Activated CD4-positive, CD25-positive, alpha-beta regulatory T cell treated with anti-CD3 and anti-CD28 coated beads, Interleukin-2, amount 50 U/mL, for 72 hours (primary cell): ENCODE results near the gene ASTN1.

Experiments
- DNase-seq: peaks from one replicate; pipeline ENCODE4 v3.0.0; 2021

Gene ASTN1

DNA sequence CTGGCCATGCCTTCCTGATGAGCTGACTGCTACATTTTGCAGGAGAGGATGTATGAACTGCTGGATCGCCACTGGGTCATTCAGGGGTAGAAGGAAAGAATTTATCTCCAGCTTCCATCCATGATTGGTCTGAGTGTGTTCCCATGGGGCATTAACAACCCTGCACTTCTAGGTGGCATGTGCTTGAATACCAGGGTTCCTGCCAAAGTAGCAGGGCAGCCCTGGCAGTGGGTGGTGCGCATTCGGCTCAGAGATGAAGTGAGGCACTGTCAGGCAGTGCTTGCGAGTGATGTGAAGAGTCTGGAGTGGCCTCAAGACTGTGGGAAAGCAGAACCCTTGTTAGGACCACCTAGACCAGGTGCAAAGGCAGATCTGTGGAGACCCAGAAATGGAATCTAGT lies 294.9 kb downstream of the ASTN1 start:
- DNase-seq: no peak

DNA sequence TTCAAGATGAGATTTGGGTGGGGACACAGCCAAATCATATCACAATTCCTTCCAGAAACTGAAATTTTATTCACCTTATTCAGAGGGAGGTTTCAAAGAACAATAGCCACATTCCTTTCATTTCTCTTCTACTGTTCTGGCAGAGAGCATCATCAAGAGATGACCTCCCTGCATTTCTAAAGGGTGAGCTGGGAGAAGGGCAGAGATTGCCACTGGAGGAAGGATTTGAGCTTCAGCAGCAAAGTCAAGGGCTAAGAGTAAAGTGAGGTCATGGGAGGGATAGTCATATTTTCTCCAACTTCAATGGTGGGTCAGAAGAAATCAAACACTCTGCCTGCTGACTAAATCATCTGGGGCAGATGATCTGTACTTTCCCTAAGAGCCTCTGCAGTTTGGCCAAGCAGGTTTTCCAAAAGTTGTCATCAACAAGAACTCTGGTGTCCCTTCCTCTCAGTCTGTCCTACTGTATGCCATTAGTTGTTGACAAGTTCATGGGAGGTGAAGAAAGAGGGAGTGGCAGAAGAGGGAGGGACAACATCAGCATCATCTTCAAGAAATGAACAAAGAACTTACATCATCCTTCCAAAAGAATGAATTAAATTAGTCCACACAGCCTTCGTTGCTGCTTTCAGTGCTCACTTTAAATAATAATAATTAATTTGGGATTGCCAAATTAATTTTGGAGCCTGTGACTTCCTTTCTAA lies 298.3 kb downstream of the ASTN1 start:
- no peak for DNase-seq

GRCh38 chr1:176864211-176864610 lies 300.3 kb downstream of the ASTN1 start:
- no peak for DNase-seq

GRCh38 chr1:176863613-176864012 lies 300.9 kb downstream of the ASTN1 start:
- no peak for DNase-seq

DNA sequence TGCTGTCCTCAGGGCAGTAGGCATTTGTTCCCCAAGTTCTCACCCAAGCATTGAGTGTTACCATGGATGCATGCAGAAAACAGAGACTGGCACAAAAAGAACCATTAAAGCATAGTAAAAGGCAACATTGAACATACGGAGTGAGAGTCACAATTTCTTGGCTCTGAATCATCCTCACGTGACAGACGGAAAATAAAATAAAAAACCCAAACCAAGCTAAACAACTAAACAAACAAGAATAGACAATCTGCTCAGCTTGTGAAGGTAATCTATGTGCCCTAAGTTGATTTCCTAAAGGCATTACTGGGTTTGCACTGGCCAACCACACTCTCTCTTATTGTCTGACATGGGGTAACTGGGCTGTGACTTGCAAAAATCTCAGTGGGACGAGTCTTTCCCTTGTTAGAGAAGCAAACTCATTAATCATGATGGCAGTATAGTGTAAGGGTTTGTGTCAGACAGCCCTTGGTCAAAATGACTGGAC lies 306.0 kb downstream of the ASTN1 start:
- no peak for DNase-seq

GRCh38 chr1:176857632-176858031 lies 306.9 kb downstream of the ASTN1 start:
- DNase-seq: no peak

DNA sequence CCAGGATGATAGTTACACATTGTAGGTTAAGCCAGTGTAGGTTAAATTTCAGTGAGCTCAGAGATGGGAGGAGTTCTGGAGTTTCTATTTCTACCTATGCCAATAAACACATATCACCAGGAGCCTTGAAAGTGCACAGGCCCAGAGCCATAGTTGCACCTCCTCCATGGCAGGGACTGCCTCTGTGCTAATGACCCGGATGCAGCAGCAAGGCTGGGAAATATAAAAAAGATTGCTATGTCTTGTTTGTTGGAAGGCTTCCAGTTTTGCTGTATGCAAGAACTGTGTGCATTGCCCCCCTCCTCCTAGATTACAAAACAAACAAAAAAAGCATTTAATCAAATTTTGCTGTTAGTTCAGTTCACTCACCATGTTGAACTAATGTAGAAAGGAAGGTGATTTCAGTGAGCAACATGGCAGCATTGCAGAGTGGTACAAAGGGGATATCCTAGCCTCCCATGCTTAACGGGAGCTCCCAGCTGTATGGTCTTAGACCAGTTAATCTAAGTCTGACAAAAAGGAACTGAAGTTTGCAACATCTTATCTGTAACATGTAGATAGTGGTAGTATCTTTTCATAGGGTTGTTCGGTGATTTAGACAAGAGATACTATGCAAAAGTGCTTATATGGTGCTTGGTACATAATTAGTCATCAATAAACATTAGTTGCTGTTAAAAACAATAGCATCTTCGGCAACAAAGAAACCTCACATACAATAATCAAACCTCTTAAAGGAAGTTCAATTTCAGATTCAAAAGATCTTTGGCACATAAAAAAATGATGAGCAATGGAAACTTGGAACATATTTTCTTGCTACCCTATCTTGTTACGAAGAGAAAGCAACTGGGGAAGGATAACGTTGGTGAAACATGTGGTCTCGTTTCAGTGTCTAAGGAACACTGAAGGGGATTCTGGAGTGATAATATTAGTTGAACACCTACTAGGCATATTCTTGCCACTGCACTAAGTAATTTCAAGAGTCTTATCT lies 309.5 kb downstream of the ASTN1 start:
- DNase-seq: no peak

DNA sequence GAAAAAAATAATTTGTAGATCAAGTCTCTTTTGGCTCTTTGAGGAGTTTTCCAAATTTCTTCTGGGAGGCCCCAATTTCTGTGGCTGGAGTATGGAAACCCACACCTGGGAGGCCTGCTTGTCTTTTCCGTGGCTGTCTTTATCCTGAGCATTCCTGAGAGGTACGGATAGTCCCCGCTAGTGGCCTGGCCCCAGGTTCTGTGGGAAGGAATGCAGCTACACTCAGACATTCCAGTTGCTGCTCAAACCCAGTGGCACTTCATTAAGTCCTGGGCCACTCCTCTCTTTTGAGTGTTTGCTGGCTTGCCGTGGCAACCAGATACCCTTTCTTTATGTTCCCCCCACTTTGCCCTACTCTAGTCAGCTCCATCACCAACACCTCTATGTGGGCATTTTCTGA lies 310.4 kb downstream of the ASTN1 start:
- no peak for DNase-seq

- no peak for DNase-seq
Measured at GRCh38 chr1:176853503-176853902, 311.0 kb downstream of the ASTN1 start.

GRCh38 chr1:176852124-176852523 lies 312.4 kb downstream of the ASTN1 start:
- DNase-seq: no peak

DNA sequence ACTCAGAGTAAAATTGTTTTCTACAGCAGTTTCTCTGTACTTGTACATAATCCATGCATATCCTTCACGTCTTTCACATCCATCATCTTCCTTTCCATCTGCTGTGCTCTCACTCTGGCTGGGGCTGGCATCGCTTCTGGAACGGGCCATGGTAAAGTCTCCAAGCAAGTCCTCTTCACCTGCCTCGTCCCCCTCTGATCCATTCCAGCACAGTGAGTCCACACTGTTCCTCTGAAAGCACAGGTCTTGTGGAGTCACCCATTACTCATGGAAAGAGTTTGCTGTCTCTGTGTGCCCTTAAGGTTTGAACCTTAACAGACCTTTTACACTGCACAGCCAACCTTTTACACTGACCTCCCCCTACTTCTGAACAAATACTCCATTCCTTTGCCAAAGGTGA lies 313.6 kb downstream of the ASTN1 start:
- DNase-seq: no peak

DNA sequence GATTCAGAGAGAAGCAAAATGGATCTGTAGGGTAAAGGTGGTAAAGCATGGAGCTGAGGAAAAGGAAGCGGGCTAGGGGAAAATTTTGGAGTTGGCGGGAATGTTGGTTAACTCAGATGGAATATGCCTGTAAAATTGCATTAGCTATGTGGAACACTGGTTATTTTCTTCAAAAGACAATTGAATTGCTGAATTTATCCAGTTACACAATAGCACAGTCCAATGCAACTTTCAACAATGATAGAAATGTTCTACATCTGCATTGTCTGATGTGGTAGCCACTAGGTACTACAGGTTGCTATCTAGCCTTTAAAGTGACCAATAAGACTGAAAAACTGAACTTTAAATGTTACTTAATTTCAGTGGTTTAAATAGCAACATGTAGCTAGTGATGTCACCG lies 315.2 kb downstream of the ASTN1 start:
- no peak for DNase-seq

DNA sequence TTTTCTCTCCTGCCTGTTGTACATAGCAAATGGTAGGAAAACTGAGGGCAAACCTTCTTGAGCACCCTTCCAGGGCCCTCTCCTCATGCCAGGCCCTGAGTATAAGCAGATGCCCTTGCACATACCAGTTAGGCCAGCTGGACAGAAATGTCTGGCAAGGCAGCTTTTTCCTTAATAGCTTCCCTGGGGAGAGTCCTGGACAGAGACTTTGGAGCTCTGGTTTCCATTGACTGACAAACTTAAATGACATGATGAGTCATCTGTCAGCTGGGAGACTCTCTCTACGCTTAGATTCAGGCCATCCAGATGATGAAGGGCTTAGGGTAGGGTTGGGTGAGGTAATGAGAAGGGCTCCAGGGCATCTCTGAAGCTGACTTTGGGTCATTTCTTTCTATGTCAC lies 317.5 kb downstream of the ASTN1 start:
- DNase-seq: no peak

- DNase-seq: no peak
Measured at GRCh38 chr1:176843352-176844297, 320.9 kb downstream of the ASTN1 start.

GRCh38 chr1:176841238-176841637 lies 323.3 kb downstream of the ASTN1 start:
- no peak for DNase-seq

DNA sequence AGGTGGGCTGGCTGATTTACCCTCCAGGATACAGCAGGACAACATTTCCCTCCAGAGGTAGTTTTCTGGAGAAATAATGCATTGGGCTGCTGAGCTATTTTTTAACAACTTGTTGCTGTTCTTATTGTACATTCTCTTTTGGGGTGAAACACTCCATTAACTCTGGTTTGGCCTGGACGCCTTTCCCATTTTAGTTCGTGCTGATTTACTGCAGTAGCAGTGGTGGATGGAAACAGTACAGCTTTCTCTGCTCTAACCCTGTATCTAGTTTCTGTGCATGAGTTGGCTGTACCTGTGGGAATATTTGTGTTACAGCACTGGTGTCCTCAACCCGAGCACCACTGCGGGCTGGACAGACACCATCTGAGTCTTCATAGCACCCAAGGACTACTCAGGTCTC lies 325.3 kb downstream of the ASTN1 start:
- DNase-seq: no peak

GRCh38 chr1:176838276-176838995 lies 326.1 kb downstream of the ASTN1 start:
- no peak for DNase-seq

DNA sequence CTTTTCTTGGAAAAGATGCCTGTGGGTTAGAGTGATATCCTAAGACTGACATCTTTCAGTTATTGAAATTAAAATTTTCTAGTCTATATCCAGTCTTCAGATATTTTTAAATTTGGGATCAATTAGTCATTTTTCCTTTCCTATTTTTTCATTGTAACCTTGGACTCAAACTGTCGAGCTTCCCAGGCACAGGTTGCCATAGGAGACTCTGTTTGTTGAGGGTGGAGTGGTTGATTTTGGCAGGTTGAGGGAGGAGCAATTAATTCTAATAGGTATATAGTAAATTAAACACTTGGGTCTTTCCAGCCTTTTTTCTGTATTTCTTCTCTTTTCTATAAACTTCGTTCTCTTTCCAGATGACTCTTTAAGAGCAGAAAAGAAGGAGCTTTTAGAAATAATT lies 326.8 kb downstream of the ASTN1 start:
- no peak for DNase-seq

DNA sequence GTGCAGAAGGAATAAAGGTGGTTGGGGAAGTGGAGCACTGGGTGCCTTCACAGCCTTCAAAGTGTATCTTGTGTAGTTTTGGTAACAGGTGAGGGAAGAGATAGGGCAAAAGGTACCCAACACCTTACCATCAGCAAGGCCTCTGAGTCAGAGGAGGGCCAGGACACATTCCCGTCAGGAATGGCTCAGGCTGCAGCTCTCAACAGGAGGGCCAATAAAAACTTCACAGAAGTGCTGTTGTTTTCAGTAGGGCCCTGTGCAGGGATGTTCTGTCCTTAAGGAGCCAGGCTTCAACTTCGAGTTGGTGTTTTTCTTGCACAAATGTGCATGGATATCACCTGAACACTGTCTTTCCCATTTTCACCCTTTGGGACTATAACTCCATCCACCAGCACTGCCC lies 333.4 kb downstream of the ASTN1 start:
- no peak for DNase-seq

GRCh38 chr1:176829261-176829660 lies 335.3 kb downstream of the ASTN1 start:
- no peak for DNase-seq

DNA sequence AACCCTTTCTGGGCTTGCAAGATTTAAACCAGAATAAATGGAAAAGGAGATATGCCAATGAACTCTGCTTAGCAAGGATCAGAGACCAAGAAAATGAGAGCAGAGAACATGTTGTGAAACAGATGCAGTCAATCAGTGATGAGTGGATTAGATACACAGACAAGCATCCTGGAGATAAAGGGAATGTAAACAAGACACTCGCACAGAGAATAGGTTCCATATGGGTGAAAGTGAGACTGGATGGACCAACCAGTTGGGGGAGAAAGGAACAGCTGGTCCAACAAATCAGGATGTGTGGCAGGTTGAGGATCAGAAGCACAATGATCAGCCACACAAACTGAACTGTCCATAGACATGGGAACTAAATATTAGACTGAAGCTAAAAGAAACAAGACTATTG lies 338.2 kb downstream of the ASTN1 start:
- no peak for DNase-seq

GRCh38 chr1:176820391-176821031 lies 344.0 kb downstream of the ASTN1 start:
- DNase-seq: no peak
